A549 (cell line): Measurements from ENCODE around the gene SORCS3. TPM values are rescaled to one million over a fixed set of nuclear protein-coding genes. Genes with fewer than 3 reads are reported as not detected.

ENCODE experiments used
- ATAC-seq, 2 experiments: fragments of 200-7000 bp in 1 of 2; fragments of >200 bp in 1 of 2; cut with Nextera tagmentation in 1 of 2; cut with Tn5 transposase in 1 of 2; 3 replicates each; pipeline versions ENCODE4 v1.8.0 to v1.9.1; 2018 to 2020; ENCODE audit warnings: mild to moderate bottlenecking in 1 of 2, moderate library complexity in 1 of 2
- CTCF ChIA-PET: fragments of 300-600 bp; sonication (Branson Sonifier 250); formaldehyde crosslinking; extraction: SDS; loops from one replicate; lab custom pipeline; 2021; ENCODE audit warnings: antibody characterized with exemption, inconsistent platforms; lab: Yijun Ruan, JAX
- POLR2A ChIA-PET: fragments of 350-600 bp; formaldehyde crosslinking; extraction: SDS; loops from one replicate; lab custom pipeline; 2021; ENCODE audit warnings: antibody characterized with exemption, inconsistent platforms; lab: Yijun Ruan, JAX
- DNase-seq, 2 experiments: peaks; one replicate each; pipeline versions ENCODE4 v3.0.0 to v3.0.0-alpha.2; 2011 to 2016; ENCODE audit warnings: low read depth in 1 of 2, low spot score in 1 of 2
- FAIRE-seq: peaks from 2 replicates; lab custom pipeline; 2011; peaks lifted over from hg19 to GRCh38; lab: Jason Lieb, UNC
- H3K27ac ChIP-seq, 2 experiments: fragments of >200 bp; sonication (Bioruptor Twin); formaldehyde crosslinking; 3 replicates each; pipeline ENCODE4 v1.5.1; 2016 to 2017
- H3K4me1 ChIP-seq: fragments of >200 bp; sonication (Bioruptor Twin); formaldehyde crosslinking; 3 replicates; pipeline ENCODE4 v1.6.1; 2016
- H3K4me2 ChIP-seq: fragments of >200 bp; sonication (Bioruptor Twin); formaldehyde crosslinking; 3 replicates; pipeline ENCODE4 v1.6.1; 2016
- H3K4me3 ChIP-seq: fragments of >200 bp; sonication (Bioruptor Twin); formaldehyde crosslinking; 3 replicates; pipeline ENCODE4 v1.5.1; 2016
- H3K9me3 ChIP-seq: fragments of >200 bp; sonication (Bioruptor Twin); formaldehyde crosslinking; 3 replicates; pipeline ENCODE4 v1.6.1; 2016
- E2F6 ChIP-seq: IDR thresholded peaks from 2 replicates; pipeline ENCODE4 v1.6.1; 2012; ENCODE audit warnings: low read depth, borderline replicate concordance
- EHMT2 ChIP-seq: fragments of 200-600 bp; sonication (generic); IDR thresholded peaks from 2 replicates; pipeline ENCODE4 v1.6.1; 2016; ENCODE audit warnings: antibody characterized with exemption, low read depth, mild to moderate bottlenecking, moderate library complexity
- FOSB ChIP-seq: fragments of 250-450 bp; sonication (Bioruptor Pico); IDR thresholded peaks from 2 replicates; pipeline ENCODE4 v1.5.0; 2020; ENCODE audit warnings: mild to moderate bottlenecking, moderate library complexity
- GATA3 ChIP-seq: IDR thresholded peaks from 2 replicates; pipeline ENCODE4 v1.6.1; 2012; ENCODE audit warnings: borderline replicate concordance
- JUN ChIP-seq, 2 experiments: fragments of >200 bp; sonication (Bioruptor Twin); formaldehyde crosslinking; IDR thresholded peaks; 2 replicates in 1 of 2; 3 replicates in 1 of 2; pipeline ENCODE4 v1.6.1; 2016 to 2017
- JUNB ChIP-seq: fragments of >200 bp; sonication (Bioruptor Twin); formaldehyde crosslinking; IDR thresholded peaks from 2 replicates; pipeline ENCODE4 v1.6.1; 2016
- KDM1A ChIP-seq: fragments of 200-600 bp; sonication (generic); IDR thresholded peaks from 2 replicates; pipeline ENCODE4 v1.6.1; 2016; ENCODE audit warnings: low read depth, mild to moderate bottlenecking
- MYC ChIP-seq: IDR thresholded peaks from 2 replicates; pipeline ENCODE4 v1.6.1; 2012; ENCODE audit warnings: mild to moderate bottlenecking, inconsistent platforms, low read length, improper control_type of control experiment, borderline replicate concordance
- NFE2L2 ChIP-seq: fragments of 150-350 bp; conservative IDR thresholded peaks from 2 replicates; pipeline ENCODE4 v1.6.1; 2014; ENCODE audit warnings: low read length
- NPAS2 ChIP-seq: fragments of 250-450 bp; sonication (Bioruptor Pico); IDR thresholded peaks from 2 replicates; pipeline ENCODE4 v1.8.0; 2022; ENCODE audit warnings: mild to moderate bottlenecking, moderate library complexity, borderline replicate concordance
- RAD21 ChIP-seq, 2 experiments: fragments of >200 bp in 1 of 2; sonication (Bioruptor Twin) in 1 of 2; formaldehyde crosslinking in 1 of 2; IDR thresholded peaks in 1 of 2; conservative IDR thresholded peaks in 1 of 2; 2 replicates in 1 of 2; 3 replicates in 1 of 2; pipeline ENCODE4 v1.6.1; 2012 to 2018; ENCODE audit warnings: inconsistent platforms in 1 of 2
- REST ChIP-seq: fragments of 200-600 bp; sonication (generic); IDR thresholded peaks from 2 replicates; pipeline ENCODE4 v1.6.1; 2016; ENCODE audit warnings: antibody characterized with exemption, mild to moderate bottlenecking, moderate library complexity
- RFX5 ChIP-seq: fragments of 450-650 bp; IDR thresholded peaks from 2 replicates; pipeline ENCODE4 v1.7.1; 2014; ENCODE audit warnings: antibody characterized with exemption, mild to moderate bottlenecking, moderate library complexity
- TP53 ChIP-seq: fragments of 250-450 bp; sonication (Bioruptor Pico); IDR thresholded peaks from 2 replicates; pipeline ENCODE4 v1.5.0; 2021; ENCODE audit warnings: mild to moderate bottlenecking, moderate library complexity
- ZC3H11A ChIP-seq: fragments of 450-650 bp; IDR thresholded peaks from 2 replicates; pipeline ENCODE4 v1.6.1; 2014; ENCODE audit warnings: antibody characterized with exemption, mild to moderate bottlenecking
- ZFP36 ChIP-seq: fragments of 450-650 bp; IDR thresholded peaks from 2 replicates; pipeline ENCODE4 v1.6.1; 2014; ENCODE audit warnings: borderline replicate concordance; ENCODE audit not compliant: partially characterized antibody
- ZSCAN20 ChIP-seq: fragments of 250-450 bp; sonication (Bioruptor Pico); IDR thresholded peaks from 2 replicates; pipeline ENCODE4 v1.8.0; 2022; ENCODE audit warnings: mild to moderate bottlenecking, moderate library complexity
- WGBS: methylation state at CpG from one replicate; pipeline ENCODE4 v1.1.6; 2017; ENCODE audit errors: missing lambda C conversion rate; 5-methylcytosine and 5-hydroxymethylcytosine counted together
- polyA plus RNA-seq, 4 experiments: library from polyadenylated mRNA; depleted of rRNA in 3 of 4; stranded (reverse); fragments of >200 nt; fragmentation: RNase III in 1 of 4; extraction: RNeasy Plus Mini Kit Qiagen cat#74134 plus additional on column Dnase treatment in 1 of 4; gene quantifications; 2 replicates in 3 of 4; 3 replicates in 1 of 4; pipeline ENCODE4 v1.2.3, GENCODE V29; 2011 to 2017
- TF ChIP-seq, protein P1 (sequence below): fragments of 450-650 bp; IDR thresholded peaks from 2 replicates; pipeline ENCODE4 v1.6.1; 2014; ENCODE audit warnings: antibody characterized with exemption
- TF ChIP-seq, protein P2 (sequence below): fragments of 250-450 bp; sonication (Bioruptor Pico); IDR thresholded peaks from 2 replicates; pipeline ENCODE4 v1.5.0; 2020; ENCODE audit warnings: low read depth, mild to moderate bottlenecking, moderate library complexity
- TF ChIP-seq, protein P3 (sequence below): fragments of 250-450 bp; sonication (Bioruptor Pico); IDR thresholded peaks from 2 replicates; pipeline ENCODE4 v1.5.0; 2021; ENCODE audit warnings: mild to moderate bottlenecking, moderate library complexity, borderline replicate concordance
- TF ChIP-seq, protein P4 (sequence below): IDR thresholded peaks from 2 replicates; pipeline ENCODE4 v1.6.1; 2012
- TF ChIP-seq, protein P5 (sequence below): fragments of >200 bp; sonication (Bioruptor Twin); formaldehyde crosslinking; IDR thresholded peaks from 3 replicates; pipeline ENCODE4 v1.5.1; 2016

SORCS3 gene
- polyA plus RNA-seq, 2 of the 4 experiments (the other 2 are of a cell fraction): not detected

- 35% methylated on average over 3 of the region's 3 CpGs for WGBS
- Histone ChIP-seq H3K4me3 (no peak overlapping the region), H3K27ac (no peak overlapping the region), H3K4me2 (no peak overlapping the region), H3K9me3 (no peaks in the 10 kb centered on the region), H3K4me1 (no peaks in the 10 kb centered on the region)
- CTCF ChIA-PET: no interaction called here
- ATAC-seq: no peak
- DNase-seq: no peak
- POLR2A ChIA-PET: no interaction called here
- FAIRE-seq: no peak
- TF ChIP-seq NFE2L2 (no peak), NPAS2 (CRISPR knock-in tag) (no peak), GATA3 (no peak)
Measured at GRCh38 chr10:104778371-104778770, 137.3 kb downstream of the SORCS3 start.

DNA sequence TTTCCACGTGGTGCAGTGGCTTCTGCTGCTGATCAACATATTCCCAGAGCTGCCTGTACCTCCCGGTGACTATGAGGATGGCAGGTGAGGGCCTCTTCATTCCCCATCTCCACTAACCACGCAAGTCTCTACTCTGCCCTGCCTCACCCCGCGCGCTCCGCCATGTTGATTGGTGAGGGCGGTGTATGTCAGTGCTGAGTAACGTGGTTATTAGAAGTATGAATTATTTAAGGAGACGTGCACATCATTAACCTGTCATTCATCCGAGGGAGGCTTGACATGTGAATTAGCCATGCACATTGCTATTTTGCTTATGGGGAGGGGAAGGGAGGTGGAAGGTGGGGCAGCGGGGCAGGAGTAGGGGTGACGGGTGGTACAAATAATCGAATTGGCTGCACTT is 138.6 kb downstream of the SORCS3 start:
- Histone ChIP-seq H3K27ac (no peak overlapping the region), H3K4me1 (no peaks in the 10 kb centered on the region)
- no peak for TF ChIP-seq MYC
- no peak for TF ChIP-seq KDM1A
- no peak for TF ChIP-seq NPAS2 (CRISPR knock-in tag)
- TF ChIP-seq, protein P1, sequence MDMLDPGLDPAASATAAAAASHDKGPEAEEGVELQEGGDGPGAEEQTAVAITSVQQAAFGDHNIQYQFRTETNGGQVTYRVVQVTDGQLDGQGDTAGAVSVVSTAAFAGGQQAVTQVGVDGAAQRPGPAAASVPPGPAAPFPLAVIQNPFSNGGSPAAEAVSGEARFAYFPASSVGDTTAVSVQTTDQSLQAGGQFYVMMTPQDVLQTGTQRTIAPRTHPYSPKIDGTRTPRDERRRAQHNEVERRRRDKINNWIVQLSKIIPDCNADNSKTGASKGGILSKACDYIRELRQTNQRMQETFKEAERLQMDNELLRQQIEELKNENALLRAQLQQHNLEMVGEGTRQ: no peak
- TF ChIP-seq, all 56 proteins: peak for 0
- FAIRE-seq (no peak), ATAC-seq (no peak), DNase-seq (no peak)
- H3K4me3 ChIP-seq: no peak overlapping the region
- ChIA-PET CTCF (interaction anchor here (0.5 to 1.4 kb wide), 2 partner anchors 11 to 46 kb away, joined by 3 to 4 read pairs; no protein-coding TSS in a partner anchor), POLR2A (no interaction called here)
- 37% methylated on average over 14 of the region's 14 CpGs for WGBS
- no peaks in the 10 kb centered on the region for H3K9me3 ChIP-seq
- no peak overlapping the region for H3K4me2 ChIP-seq

- DNase-seq (no peak), ATAC-seq (no peak), FAIRE-seq (no peak)
- Histone ChIP-seq H3K4me3 (no peak overlapping the region), H3K9me3 (no peaks in the 10 kb centered on the region), H3K4me1 (no peaks in the 10 kb centered on the region), H3K4me2 (no peak overlapping the region), H3K27ac (no peak overlapping the region)
- TF ChIP-seq E2F6 (no peak), FOSB (no peak), EHMT2 (no peak), ZFP36 (no peak), ZC3H11A (no peak), KDM1A (no peak), GATA3 (no peak), JUN (IDR thresholded peaks at IDR 0.05) (no peak), ZSCAN20 (CRISPR knock-in tag) (no peak), REST (no peak), RAD21 (conservative IDR thresholded peaks at IDR 0.05 in 1 of 2, IDR thresholded peaks at IDR 0.05 in 1 of 2) (no peak), JUNB (no peak), RFX5 (no peak), TP53 (CRISPR knock-in tag) (no peak)
- TF ChIP-seq, protein P2, sequence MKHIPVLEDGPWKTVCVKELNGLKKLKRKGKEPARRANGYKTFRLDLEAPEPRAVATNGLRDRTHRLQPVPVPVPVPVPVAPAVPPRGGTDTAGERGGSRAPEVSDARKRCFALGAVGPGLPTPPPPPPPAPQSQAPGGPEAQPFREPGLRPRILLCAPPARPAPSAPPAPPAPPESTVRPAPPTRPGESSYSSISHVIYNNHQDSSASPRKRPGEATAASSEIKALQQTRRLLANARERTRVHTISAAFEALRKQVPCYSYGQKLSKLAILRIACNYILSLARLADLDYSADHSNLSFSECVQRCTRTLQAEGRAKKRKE (CRISPR knock-in tag): no peak
- TF ChIP-seq, protein P3, sequence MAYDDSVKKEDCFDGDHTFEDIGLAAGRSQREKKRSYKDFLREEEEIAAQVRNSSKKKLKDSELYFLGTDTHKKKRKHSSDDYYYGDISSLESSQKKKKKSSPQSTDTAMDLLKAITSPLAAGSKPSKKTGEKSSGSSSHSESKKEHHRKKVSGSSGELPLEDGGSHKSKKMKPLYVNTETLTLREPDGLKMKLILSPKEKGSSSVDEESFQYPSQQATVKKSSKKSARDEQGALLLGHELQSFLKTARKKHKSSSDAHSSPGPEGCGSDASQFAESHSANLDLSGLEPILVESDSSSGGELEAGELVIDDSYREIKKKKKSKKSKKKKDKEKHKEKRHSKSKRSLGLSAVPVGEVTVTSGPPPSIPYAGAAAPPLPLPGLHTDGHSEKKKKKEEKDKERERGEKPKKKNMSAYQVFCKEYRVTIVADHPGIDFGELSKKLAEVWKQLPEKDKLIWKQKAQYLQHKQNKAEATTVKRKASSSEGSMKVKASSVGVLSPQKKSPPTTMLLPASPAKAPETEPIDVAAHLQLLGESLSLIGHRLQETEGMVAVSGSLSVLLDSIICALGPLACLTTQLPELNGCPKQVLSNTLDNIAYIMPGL (CRISPR knock-in tag): no peak
- TF ChIP-seq, protein P4, sequence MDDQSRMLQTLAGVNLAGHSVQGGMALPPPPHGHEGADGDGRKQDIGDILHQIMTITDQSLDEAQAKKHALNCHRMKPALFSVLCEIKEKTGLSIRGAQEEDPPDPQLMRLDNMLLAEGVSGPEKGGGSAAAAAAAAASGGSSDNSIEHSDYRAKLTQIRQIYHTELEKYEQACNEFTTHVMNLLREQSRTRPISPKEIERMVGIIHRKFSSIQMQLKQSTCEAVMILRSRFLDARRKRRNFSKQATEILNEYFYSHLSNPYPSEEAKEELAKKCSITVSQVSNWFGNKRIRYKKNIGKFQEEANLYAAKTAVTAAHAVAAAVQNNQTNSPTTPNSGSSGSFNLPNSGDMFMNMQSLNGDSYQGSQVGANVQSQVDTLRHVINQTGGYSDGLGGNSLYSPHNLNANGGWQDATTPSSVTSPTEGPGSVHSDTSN: no peak
- TF ChIP-seq, protein P5, sequence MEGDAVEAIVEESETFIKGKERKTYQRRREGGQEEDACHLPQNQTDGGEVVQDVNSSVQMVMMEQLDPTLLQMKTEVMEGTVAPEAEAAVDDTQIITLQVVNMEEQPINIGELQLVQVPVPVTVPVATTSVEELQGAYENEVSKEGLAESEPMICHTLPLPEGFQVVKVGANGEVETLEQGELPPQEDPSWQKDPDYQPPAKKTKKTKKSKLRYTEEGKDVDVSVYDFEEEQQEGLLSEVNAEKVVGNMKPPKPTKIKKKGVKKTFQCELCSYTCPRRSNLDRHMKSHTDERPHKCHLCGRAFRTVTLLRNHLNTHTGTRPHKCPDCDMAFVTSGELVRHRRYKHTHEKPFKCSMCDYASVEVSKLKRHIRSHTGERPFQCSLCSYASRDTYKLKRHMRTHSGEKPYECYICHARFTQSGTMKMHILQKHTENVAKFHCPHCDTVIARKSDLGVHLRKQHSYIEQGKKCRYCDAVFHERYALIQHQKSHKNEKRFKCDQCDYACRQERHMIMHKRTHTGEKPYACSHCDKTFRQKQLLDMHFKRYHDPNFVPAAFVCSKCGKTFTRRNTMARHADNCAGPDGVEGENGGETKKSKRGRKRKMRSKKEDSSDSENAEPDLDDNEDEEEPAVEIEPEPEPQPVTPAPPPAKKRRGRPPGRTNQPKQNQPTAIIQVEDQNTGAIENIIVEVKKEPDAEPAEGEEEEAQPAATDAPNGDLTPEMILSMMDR: no peak
- ChIA-PET CTCF (interaction anchor here (0.5 to 1.4 kb wide), 2 partner anchors 10 to 47 kb away, joined by 3 to 4 read pairs; no protein-coding TSS in a partner anchor), POLR2A (no interaction called here)
- WGBS: 19% methylated on average over 5 of the region's 5 CpGs
Measured at GRCh38 chr10:104780165-104780564, 139.1 kb downstream of the SORCS3 start.
